Gastrocnemius medialis (tissue), 4 donors: Measurements from ENCODE around the gene UBE2J1. TPM values are rescaled to one million over a fixed set of nuclear protein-coding genes. Genes with fewer than 3 reads are reported as not detected.

ENCODE experiments used
- ATAC-seq, 2 donors: fragments of 150-250 bp; one replicate each; pipeline ENCODE4 v1.9.1; 2016
- DNase-seq, 2 donors: peaks; one replicate each; pipeline ENCODE4 v3.0.0-alpha.2; 2019
- H3K27ac ChIP-seq, 4 donors: fragments of 200-600 bp; sonication (generic); 1 replicate in 1 of 4; 2 replicates in 3 of 4; pipeline ENCODE4 v1.5.1; 2016 to 2018; ENCODE audit warnings: mild to moderate bottlenecking in 2 of 4, moderate library complexity in 1 of 4
- H3K27me3 ChIP-seq, 3 donors: fragments of 200-600 bp; sonication (generic) in 2 of 3; 1 replicate in 1 of 3; 2 replicates in 2 of 3; pipeline versions ENCODE4 v1.5.1 to v1.6.0; 2016 to 2019; ENCODE audit warnings: mild to moderate bottlenecking in 1 of 3, moderate library complexity in 1 of 3
- H3K36me3 ChIP-seq, 2 donors: fragments of 200-600 bp; sonication (generic) in 1 of 2; one replicate each; pipeline ENCODE4 v1.5.1; 2017 to 2018
- H3K4me1 ChIP-seq, 2 donors: fragments of 200-600 bp; sonication (generic) in 1 of 2; one replicate each; pipeline ENCODE4 v1.5.1; 2016 to 2017; ENCODE audit warnings: mild to moderate bottlenecking in 2 of 2
- H3K4me3 ChIP-seq, 4 donors: fragments of 200-600 bp; sonication (generic) in 3 of 4; 1 replicate in 1 of 4; 2 replicates in 3 of 4; pipeline ENCODE4 v1.5.1; 2016 to 2019; ENCODE audit warnings: mild to moderate bottlenecking in 2 of 4
- H3K9me3 ChIP-seq, 3 donors: fragments of 200-600 bp; sonication (generic) in 2 of 3; 1 replicate in 1 of 3; 2 replicates in 2 of 3; pipeline ENCODE4 v1.5.1; 2016 to 2019
- POLR2A ChIP-seq, 2 donors: fragments of 450-650 bp; IDR thresholded peaks; one replicate each; pipeline ENCODE4 v1.6.1; 2017; ENCODE audit warnings: antibody characterized with exemption in 2 of 2, mild to moderate bottlenecking in 2 of 2, moderate library complexity in 2 of 2
- in situ Hi-C, 4 donors: fragments of 200-750 bp; cut with MboI; loops; one replicate each; pipeline versions ENCODE4 v1.15.0 to v1.8.0; 2017; ENCODE audit warnings: low sequenced_read_pairs in 4 of 4
- intact Hi-C: fragments of 100-400 bp; cut with DNase I; formaldehyde crosslinking; loops from one replicate; pipeline ENCODE4 v1.15.1; 2023; ENCODE audit warnings: low total_unique reads
- total RNA-seq, 4 donors: library from RNA; depleted of rRNA; stranded (reverse); fragments of >200 nt; gene quantifications; one replicate each; pipeline versions ENCODE4 v1.1.0 to v1.2.3, GENCODE V29; 2016
- TF ChIP-seq, protein P1 (sequence below), 5 experiments: fragments of 450-650 bp in 3 of 5; fragments of 200-600 bp in 2 of 5; sonication (generic) in 2 of 5; IDR thresholded peaks in 4 of 5; conservative IDR thresholded peaks in 1 of 5; 1 replicate in 4 of 5; 2 replicates in 1 of 5; pipeline ENCODE4 v1.5.1; 2016 to 2019; ENCODE audit warnings: antibody characterized with exemption in 5 of 5, mild to moderate bottlenecking in 3 of 5, moderate library complexity in 3 of 5

The UBE2J1 gene
- total RNA-seq, 4 donors from 2014 or later, result 10.5 to 15.1 (median 14.6) TPM

- no peak for TF ChIP-seq POLR2A (IDR thresholded peaks at IDR 0.05)
- TF ChIP-seq, protein P1, sequence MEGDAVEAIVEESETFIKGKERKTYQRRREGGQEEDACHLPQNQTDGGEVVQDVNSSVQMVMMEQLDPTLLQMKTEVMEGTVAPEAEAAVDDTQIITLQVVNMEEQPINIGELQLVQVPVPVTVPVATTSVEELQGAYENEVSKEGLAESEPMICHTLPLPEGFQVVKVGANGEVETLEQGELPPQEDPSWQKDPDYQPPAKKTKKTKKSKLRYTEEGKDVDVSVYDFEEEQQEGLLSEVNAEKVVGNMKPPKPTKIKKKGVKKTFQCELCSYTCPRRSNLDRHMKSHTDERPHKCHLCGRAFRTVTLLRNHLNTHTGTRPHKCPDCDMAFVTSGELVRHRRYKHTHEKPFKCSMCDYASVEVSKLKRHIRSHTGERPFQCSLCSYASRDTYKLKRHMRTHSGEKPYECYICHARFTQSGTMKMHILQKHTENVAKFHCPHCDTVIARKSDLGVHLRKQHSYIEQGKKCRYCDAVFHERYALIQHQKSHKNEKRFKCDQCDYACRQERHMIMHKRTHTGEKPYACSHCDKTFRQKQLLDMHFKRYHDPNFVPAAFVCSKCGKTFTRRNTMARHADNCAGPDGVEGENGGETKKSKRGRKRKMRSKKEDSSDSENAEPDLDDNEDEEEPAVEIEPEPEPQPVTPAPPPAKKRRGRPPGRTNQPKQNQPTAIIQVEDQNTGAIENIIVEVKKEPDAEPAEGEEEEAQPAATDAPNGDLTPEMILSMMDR (IDR thresholded peaks at IDR 0.05 in 4 of 5, conservative IDR thresholded peaks at IDR 0.05 in 1 of 5), result no peak
- Histone ChIP-seq H3K4me3 (no peak overlapping the region), H3K36me3 (no peaks in the 10 kb centered on the region), H3K27ac (no peak overlapping the region), H3K27me3 (no peaks in the 10 kb centered on the region), H3K9me3 (no peaks in the 10 kb centered on the region), H3K4me1 (peaks cover 0 to 4% of the 10 kb centered on the region in 2 donors)
- intact Hi-C loops, result no loop called here
- no peak for DNase-seq
- no peak for ATAC-seq
- in situ Hi-C loops, result loop anchor here in 3 of 4 donors (10.0 to 25.0 kb wide), 3 partner anchors 244 to 374 kb away; partner anchors contain the start of gene PNRC1 (in 1 of the 3)
Observed at GRCh38 chr6:89361171-89361570, 8.6 kb upstream of the UBE2J1 start.

DNA sequence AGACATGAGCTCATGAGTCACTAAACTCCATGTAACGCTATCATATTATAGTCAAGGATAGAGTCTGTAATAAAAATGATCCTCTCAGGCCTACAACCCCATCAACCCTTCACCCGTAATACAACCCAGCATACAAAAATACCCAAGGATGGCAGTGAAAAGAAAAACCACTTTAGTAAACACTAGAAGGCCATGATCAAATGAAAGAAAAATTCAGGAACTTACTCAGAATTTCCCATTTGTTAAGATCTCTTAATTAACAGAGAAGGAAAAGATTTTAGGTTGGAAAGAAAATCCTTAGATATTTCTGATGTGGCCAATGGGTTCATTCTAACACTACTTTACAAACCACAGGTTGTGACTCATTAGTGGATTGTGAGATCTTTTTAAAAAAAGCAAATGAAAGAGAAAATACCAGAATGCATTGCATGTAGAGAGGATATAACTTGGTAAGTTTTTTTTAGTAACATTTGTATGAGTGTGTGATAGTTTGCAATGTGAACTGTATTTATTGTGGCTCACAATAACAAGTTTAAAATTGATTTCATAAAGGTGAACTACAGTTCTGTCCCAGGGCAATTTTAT lies 8.0 kb upstream of the UBE2J1 start:
- intact Hi-C loops, result no loop called here
- Histone ChIP-seq H3K36me3 (no peaks in the 10 kb centered on the region), H3K4me1 (peaks cover 0 to 4% of the 10 kb centered on the region in 2 donors), H3K27ac (no peak overlapping the region), H3K27me3 (no peaks in the 10 kb centered on the region), H3K4me3 (no peak overlapping the region), H3K9me3 (no peaks in the 10 kb centered on the region)
- no peak for ATAC-seq
- no peak for DNase-seq
- TF ChIP-seq, protein P1 (IDR thresholded peaks at IDR 0.05 in 4 of 5, conservative IDR thresholded peaks at IDR 0.05 in 1 of 5), result no peak
- no peak for TF ChIP-seq POLR2A (IDR thresholded peaks at IDR 0.05)
- in situ Hi-C loops, result loop anchor here in 3 of 4 donors (10.0 to 25.0 kb wide), 3 partner anchors 244 to 373 kb away; partner anchors contain the start of gene PNRC1 (in 1 of the 3)

GRCh38 chr6:89359561-89359960 lies 7.0 kb upstream of the UBE2J1 start:
- H3K9me3 ChIP-seq, result no peaks in the 10 kb centered on the region
- no peak for DNase-seq
- TF ChIP-seq, protein P1 (IDR thresholded peaks at IDR 0.05 in 4 of 5, conservative IDR thresholded peaks at IDR 0.05 in 1 of 5), result no peak
- no peak for TF ChIP-seq POLR2A (IDR thresholded peaks at IDR 0.05)
- H3K27me3 ChIP-seq, result no peaks in the 10 kb centered on the region
- peak in 1 of 2 donors; percentile 30 for ATAC-seq
- peaks cover 0 to 4% of the 10 kb centered on the region in 2 donors for H3K4me1 ChIP-seq
- no peaks in the 10 kb centered on the region for H3K36me3 ChIP-seq
- in situ Hi-C loops, result loop anchor here in 3 of 4 donors (25.0 kb wide), 2 partner anchors 272 to 372 kb away; partner anchors contain the start of gene PNRC1 (in 1 of the 3)
- no peak overlapping the region for H3K4me3 ChIP-seq
- H3K27ac ChIP-seq, result no peak overlapping the region
- intact Hi-C loops, result loop anchor here (10.0 kb wide), 1 partner anchor 215 kb away; the partner anchor contains the start of gene PM20D2

- intact Hi-C loops, result loop anchor here (10.0 kb wide), 1 partner anchor 213 kb away; the partner anchor contains the start of gene PM20D2
Observed at GRCh38 chr6:89357390-89357789, 4.9 kb upstream of the UBE2J1 start.

More at GRCh38 chr6:89357390-89357789, 4.9 kb upstream of the UBE2J1 start:
- DNase-seq, result no peak
- H3K27me3 ChIP-seq, result no peaks in the 10 kb centered on the region
- no peaks in the 10 kb centered on the region for H3K36me3 ChIP-seq
- peak overlapping the region in 2 of 4 donors; percentile 3 to 10 for H3K4me3 ChIP-seq
- peaks cover 0 to 4% of the 10 kb centered on the region in 2 donors for H3K4me1 ChIP-seq
- no peak for TF ChIP-seq POLR2A (IDR thresholded peaks at IDR 0.05)
- TF ChIP-seq, protein P1 (IDR thresholded peaks at IDR 0.05 in 4 of 5, conservative IDR thresholded peaks at IDR 0.05 in 1 of 5), result no peak
- no peaks in the 10 kb centered on the region for H3K9me3 ChIP-seq
- no peak for ATAC-seq
- H3K27ac ChIP-seq, result peak overlapping the region in 2 of 4 donors; percentile 17 to 44
- in situ Hi-C loops, result loop anchor here in 3 of 4 donors (25.0 kb wide), 2 partner anchors 270 to 370 kb away; partner anchors contain the start of gene PNRC1 (in 1 of the 3)
